GM08714 (cell line): Measurements from ENCODE around the gene RPUSD3.
"Not testable (repeated sequence)": the region's sequence is repeated elsewhere in the genome, so short reads cannot be mapped to it uniquely, and the experiment has no call there.

Source experiments
- H3K4me3 ChIP-seq: fragments of 200-500 bp; sonication (Bioruptor generic); 2 replicates; pipeline ENCODE4 v1.5.1; 2014; ENCODE audit warnings: mild to moderate bottlenecking, low read length, inconsistent platforms
- ZNF274 ChIP-seq: IDR thresholded peaks from 2 replicates; pipeline ENCODE4 v1.6.1; 2012; ENCODE audit warnings: mild to moderate bottlenecking, low read depth, low read length

Gene RPUSD3

DNA sequence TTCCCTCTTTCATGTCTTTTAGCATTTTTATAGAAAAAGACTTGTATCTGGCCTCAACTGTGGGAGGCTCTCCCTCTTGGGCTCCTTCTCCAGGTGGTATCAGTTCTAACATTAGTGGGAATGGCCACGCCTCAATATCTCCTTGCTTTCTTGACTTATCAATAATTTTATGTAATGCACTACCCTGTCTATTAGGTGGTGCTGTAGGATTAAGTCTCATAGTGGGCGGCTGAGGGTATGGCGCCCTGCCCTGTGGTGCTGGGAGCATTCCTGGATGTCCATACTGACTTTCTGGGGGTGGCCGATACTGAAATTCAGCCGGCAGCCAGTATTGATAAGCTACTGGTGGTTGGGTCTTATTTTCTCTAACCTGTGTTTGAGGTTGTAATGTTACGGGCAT lies 8.7 kb upstream of the RPUSD3 start:
- no peak overlapping the region for H3K4me3 ChIP-seq
- TF ChIP-seq ZNF274: no peak

DNA sequence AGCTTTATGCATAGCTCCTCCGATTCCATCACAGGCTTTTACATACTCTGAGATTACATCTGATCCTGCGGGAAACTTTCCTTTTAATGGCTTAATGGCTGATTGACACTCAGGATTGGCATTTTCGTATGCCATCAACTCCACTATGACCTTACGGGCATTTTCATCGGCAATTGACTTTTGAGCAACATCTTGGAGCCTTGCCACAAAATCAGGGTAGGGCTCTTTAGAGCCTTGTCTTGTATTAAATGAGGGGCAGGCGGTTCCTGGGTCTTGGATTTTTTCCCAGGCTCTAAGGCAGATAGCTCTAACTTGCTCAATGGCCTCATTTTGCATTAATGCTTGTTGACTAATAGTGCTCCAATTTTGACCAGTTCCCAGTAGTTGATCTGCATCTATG lies 8.1 kb upstream of the RPUSD3 start:
- not testable (repeated sequence) for H3K4me3 ChIP-seq

DNA sequence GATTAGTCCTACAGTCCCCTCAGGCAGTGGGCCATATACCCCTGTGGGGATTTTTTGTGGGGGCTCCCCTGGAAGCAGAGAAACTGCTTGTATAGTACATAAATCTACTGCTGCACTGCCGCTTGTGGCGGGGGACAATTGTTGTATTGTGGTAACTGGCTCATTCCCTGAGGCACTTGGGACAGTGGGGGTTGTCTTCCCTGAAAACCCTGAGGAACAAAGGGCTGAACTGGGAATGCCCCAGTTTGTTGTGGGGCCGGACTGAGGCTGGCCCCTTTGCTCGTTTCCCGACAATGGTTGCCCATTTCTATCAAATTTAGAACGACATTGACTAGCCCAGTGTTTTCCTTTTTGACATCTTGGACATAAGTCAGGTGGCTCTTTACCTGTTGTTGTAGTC lies 7.6 kb upstream of the RPUSD3 start:
- not testable (repeated sequence) for H3K4me3 ChIP-seq

DNA sequence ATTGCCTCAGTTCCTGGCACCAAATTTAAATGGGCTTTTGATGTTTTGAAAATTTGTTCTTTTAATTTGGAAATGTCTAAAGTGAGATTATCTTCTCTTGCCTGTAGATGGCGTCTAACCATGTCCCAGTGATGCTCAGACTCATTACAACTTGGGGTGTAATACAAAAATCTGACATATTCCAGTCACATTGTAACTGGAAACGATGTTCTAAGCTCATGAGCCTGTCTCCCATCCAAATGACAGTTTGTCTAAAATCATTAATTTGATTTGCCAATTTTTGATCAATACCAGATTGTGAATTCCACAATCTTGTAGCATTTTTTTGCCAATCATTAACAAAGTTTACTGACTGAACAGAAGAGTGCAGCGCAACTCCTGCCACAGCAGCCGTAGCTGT lies 5.1 kb upstream of the RPUSD3 start:
- not testable (repeated sequence) for H3K4me3 ChIP-seq

DNA sequence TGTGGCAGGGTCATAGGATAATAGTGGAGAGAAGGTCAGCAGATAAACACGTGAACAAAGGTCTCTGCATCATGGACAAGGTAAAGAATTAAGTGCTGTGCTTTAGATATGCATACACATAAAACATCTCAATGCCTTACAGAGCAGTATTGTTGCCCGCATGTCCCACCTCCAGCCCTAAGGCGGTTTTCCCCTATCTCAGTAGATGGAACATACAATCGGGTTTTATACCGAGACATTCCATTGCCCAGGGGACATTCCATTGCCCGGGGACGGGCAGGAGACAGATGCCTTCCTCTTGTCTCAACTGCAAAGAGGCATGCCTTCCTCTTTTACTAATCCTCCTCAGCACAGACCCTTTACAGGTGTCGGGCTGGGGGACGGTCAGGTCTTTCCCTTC lies 4.1 kb upstream of the RPUSD3 start:
- H3K4me3 ChIP-seq: not testable (repeated sequence)

DNA sequence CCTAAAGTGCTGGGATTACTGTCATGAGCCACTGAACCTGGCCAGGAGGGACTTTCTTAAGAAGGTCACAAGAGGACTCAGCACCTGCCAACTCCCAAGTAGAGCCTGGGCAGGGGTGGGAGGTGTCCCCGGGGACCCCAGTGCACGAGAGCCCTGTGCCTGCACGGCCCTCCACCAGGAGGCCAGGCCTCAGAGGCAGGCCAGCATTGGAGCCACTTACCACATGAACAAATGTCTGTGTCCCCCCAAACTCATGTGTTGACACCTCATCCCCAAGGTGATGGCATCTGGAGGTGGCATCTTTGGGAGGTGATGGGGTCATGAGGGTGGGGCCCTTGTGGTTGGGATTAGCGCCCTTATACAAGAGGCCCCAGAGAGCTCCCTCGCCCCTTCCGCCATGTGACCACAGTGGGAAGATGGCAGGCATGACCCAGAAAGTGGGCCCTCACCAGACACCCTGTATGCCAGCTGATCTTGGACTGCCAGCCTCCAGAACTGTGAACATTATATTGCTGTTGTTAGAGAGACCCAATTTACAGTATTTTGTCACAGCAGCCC lies 3.2 kb upstream of the RPUSD3 start:
- TF ChIP-seq ZNF274: no peak

DNA sequence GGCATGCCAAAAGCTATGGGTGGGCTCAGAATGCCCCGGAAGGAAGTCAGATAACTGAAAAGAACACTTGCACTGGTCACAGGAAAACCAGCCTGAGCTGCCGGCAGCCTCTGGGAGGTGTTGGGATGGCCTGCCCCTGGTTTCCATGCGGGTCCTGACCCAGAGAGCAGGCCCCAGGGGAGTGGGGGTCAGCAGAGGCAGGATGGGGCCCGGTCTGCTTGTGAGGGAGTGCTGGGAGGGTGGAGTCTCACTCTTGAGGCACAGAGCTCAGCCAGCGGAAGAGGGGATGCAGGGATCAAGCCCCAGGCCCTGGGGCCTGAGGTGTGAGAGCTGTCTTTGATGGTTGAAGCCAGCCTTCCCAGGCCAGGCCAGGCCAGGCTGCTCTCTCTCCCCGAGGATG lies 2.4 kb upstream of the RPUSD3 start:
- TF ChIP-seq ZNF274: no peak
- H3K4me3 ChIP-seq: no peak overlapping the region

More for the DNA sequence above, 3.2 kb upstream of the RPUSD3 start:
- H3K4me3 ChIP-seq: no peak overlapping the region

DNA sequence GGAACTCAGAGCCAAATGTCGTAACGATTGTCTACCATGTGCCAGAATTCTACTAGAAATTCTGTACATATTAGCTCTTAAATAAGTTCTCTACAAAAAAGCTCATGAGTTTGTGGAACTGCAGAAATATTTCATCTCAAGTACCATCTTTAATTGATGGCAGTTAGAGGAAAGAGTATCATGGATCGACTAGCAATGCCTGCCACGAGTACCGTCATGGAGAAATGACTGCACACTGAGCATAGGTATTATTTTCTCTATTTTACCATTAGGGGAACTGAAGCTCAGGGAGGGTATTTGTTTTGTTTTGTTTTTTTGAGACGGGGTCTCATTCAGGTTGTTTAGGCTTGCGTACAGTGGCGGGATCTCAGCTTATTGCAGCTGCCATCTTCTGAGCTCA lies 2.8 kb downstream of the RPUSD3 start:
- no peak overlapping the region for H3K4me3 ChIP-seq
- no peak for TF ChIP-seq ZNF274

DNA sequence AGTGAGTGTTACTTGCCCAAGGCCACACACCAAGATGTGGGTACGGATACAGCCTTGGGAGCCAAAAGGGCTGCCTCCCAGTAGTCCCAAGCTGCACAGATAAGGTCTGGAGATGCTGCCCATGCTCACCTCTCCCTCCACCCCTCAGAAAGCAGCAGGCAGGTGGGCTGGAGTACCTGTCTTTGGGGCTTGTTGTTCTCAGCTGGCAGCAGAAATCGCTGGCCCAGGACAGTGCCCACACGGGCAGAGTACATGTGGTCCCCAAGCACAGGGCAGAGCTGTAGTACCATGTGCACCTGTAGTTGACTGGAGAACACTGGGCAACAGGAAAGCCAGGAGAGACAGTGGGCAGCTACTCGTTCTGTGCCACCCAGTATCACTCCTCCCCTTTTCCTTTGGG lies 5.0 kb downstream of the RPUSD3 start:
- no peak for TF ChIP-seq ZNF274
- no peak overlapping the region for H3K4me3 ChIP-seq

DNA sequence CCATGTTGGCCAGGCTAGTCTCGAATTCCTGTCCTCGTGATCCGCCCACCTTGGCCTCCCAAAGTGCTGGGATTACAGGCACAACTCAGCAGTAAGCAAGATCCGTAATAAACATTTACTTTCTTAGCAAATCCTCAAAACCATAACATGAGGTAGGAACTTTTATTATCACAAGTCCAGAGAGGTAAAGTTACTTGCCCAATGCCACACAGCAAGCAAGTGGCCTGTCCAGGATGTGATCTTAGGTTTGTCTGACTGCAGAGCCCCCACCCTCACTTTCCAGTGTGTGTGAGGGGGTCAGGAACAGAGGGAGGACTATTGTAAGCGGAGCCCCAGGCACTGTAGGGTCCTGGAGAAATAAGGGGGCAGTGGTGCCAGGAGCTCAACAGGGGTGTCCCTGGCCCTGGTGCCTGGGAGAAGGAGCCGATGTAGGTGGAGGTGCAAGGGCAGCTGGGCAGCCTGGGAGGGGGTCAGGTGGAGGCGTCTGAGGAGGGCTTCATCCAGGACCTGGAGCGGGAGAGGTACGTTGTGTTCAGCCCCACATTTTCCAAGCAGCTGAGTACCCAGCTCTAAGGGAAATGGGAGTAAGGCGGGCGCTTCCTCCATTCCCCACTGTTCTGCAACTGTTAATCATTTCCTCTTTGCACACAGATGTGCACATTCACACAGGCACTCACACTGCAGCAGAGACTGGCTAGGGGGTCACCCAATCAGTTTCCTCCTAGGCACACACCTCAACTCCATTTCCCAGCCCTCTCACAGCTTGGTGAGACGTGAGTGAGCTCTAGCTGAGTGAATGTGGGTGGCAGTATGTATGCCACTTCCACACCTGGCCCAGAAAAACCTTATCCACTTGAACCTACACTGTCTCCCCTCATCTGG lies 5.9 kb downstream of the RPUSD3 start:
- no peak for TF ChIP-seq ZNF274
- no peak overlapping the region for H3K4me3 ChIP-seq

DNA sequence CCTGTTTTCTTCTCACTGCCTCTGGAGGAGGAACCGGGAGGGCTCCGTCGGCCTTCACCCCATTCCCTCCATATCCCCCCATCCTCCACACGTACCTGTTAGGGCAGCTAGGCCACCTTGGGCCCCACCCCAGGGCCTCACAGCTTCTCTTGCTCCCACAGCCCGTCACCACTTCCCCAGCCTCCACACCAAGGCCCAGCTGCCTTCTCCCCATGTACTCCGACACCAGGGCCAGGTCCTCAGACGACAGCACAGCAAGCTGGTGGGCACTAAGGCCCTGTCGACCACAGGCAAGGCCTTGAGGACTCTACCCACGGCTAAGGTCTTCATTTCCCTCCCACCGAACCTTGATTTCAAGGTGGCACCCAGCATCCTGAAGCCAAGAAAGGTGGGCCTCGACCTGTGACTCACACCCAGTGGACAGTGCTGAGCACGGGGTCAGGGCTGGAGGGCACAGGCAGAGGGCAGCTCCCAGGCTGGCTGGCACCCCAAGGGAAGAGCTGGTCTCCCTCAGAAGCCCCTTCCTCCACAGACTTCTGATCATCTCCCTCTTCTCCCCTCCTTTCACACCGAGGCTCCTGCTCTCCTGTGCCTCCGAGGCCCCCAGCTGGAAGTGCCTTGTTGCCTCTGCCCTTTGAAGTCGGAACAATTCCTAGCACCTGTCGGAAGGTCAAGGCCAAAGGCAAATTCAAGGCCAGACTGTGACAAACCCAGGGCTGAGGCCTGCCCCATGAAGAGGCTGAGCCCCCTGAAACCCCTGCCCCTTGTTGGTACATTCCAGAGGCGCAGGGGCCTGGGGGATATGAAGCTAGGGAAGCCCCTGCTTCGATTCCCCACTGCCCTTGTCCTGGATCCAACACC lies 9.1 kb downstream of the RPUSD3 start:
- no peak overlapping the region for H3K4me3 ChIP-seq
- no peak for TF ChIP-seq ZNF274

DNA sequence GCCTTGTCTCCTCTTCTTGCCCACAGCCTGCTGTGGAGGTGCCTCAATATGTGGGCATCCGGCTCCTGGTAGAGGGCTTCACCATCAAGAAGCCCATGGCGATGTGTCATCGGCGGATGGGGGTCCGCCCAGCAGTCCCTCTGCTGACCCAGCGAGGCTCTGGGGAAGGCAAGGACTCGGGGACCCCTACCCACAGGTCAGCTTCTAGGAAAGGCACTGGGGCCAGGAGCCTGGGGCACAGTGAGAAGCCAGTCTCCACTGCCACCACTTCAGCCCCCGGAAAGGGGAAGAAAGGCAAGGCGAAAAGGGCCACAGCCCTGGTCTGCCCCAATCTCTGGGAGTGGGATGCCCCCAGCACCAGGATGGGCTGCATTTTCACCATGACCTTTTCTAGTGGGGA lies 10.7 kb downstream of the RPUSD3 start:
- H3K4me3 ChIP-seq: no peak overlapping the region
- TF ChIP-seq ZNF274: no peak

DNA sequence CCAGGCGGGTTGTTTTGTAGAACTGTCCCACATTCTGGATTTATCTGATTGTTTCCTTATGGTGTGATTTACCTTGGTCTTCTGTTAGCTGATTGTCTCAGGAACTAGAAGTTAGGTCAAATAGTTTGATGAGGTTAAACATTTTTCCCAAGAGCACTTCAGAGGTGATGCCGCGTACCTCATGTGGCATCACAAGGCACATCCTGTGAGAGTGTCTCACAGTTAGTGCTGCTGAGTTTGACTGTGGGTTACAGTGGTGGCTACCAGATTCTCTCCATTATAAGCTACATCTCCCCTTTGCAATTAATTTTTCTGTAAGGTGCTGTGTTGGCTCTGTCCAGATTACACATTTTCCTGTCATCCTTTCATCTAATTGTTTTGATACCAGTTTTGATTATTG lies 12.6 kb downstream of the RPUSD3 start:
- no peak for TF ChIP-seq ZNF274

DNA sequence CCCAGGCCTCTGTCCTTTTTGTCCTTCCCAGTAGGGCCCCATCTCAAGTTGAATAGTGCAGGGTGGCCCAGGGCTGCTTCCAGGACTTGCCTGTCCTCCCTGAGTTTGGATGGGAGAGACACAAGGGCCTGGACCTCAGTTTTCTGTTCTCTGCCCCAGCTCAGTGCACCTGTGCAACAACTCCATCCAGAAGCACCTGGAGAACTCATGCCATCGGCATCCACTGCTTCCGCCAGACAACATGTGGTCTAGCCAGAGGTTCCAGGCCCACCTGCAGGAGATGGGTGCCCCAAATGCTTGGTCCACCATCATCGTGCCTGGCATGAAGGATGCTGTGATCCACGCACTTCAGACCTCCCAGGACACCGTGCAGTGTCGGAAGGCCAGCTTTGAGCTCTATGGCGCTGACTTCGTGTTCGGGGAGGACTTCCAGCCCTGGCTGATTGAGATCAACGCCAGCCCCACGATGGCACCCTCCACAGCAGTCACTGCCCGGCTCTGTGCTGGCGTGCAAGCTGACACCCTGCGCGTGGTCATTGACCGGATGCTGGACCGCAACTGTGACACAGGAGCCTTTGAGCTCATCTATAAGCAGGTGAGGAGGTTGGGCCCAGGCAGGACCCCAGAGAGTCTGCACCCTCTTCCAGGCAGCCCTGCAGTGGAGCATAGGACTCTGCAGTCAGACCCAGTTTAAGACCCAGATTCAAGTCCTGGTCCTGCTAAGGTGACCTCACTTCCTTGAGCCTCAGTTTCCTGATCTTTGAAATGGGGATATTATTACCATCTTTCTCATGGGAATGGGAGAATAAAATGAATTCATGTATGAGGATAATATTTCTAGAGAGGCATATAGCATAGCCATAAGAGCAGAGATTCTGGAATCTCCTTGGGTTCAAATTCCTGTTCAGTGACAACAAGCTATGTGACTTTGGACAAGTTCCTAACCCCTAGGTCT lies 14.7 kb downstream of the RPUSD3 start:
- no peak overlapping the region for H3K4me3 ChIP-seq
- no peak for TF ChIP-seq ZNF274

More for the DNA sequence above, 12.6 kb downstream of the RPUSD3 start:
- H3K4me3 ChIP-seq: no peak overlapping the region
